Left hindlimb (tissue), 1 donor: ENCODE measurements around the gene MST1.

Experiments used
- DNase-seq: peaks from one replicate; pipeline ENCODE4 v3.0.0-alpha.2; 2018

Gene MST1

DNA sequence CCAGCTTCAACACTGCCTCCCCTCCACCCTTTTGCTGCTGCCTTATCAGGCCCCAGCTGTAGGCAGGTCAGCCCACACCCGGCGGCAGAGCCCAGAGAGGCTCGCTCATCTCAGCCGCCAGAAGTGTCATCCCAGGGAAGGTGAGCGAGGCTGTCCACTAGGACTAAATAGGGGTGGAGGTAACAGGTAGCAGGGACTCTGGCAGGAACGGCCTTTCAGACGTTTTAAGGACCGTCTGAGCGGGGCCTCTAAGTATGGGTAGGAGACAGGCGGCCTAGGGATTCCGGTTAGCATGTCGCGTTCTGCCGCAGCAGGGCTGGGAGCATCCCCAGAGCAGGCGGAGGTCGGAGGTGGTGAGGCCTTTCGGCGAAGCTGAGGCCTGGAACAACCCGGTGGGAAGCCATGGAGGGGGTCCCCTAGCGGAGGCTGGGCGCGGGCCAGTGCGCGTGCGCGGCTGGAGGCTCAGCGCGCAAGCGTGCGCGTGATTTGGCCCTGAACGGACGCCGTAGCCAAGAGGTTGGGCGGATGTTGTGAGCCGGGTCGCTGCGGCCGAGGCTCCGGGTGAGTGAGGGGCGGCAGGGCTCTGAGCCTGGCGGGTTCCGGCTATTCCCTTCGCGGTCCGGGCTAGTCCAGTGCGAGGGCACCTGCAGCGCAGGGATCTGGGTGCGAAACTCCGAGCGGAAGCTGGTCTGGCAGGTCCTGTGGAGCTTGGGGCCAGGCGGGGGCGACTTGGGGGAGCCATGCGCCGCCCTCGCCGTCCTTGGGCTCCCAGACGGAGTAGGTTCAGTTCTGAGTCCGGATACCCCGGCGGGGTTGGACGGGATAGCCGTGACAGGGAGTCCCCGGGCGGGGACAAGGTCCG lies at the start of gene MST1, which contains the start of gene RNF123:
TSS of gene MST1 (minus strand) at position 429 of the 862 bp plus-strand sequence. CDS start 783 bp downstream, outside the sequence.
TSS of gene RNF123 (plus strand) at position 512 of the 862 bp plus-strand sequence. CDS start 1,609 bp downstream, outside the sequence.
- peak; percentile 94 for DNase-seq

DNA sequence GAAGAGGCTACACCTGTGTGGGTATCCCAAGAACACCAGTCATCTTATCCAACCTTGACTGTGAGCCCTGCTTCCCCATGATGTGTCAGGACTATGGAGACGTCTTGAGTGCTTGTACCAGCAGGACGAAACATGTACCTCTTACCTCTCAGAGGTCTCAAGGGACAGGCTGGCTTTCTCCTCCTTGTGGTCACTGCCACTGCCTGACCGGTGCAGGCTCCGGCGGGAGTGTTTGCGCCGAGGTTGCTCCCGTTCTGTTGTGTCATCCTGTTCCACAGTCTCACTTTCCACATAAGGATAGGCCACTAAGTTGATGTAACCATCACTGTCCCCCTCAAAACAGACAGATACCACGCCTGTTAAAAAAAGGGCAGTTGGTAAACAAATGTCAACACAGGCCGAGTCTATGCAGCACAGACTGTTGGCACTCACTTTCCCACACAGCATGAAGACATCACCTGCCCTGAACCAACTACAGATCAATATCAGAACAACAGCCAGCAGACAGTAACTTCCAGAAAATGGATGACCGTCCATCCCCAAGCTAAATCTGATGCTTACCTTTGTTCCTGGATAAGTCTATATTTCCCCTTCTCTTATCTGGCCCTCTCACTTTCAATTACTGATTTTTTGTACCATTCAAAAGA lies 48.9 kb upstream of the MST1 start:
- no peak for DNase-seq

DNA sequence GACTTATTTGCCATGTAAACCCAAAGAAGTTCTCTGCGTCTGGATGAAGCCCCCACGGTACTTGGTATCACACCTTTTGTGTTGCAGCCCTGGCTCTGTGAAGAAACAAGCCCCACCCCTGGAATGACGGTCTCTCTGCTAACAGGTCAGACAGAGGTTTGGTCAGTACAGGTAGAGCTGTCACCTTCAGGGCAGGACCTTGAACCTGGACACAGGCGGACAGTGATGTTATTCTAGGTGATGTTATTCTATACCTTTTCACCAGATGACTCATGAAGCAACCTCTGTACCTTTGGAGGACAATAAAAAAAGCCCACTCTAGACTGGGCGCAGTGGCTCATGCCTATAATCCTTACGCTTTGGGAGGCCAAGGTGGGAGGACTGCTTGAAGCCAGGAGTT lies 45.5 kb upstream of the MST1 start:
- no peak for DNase-seq

DNA sequence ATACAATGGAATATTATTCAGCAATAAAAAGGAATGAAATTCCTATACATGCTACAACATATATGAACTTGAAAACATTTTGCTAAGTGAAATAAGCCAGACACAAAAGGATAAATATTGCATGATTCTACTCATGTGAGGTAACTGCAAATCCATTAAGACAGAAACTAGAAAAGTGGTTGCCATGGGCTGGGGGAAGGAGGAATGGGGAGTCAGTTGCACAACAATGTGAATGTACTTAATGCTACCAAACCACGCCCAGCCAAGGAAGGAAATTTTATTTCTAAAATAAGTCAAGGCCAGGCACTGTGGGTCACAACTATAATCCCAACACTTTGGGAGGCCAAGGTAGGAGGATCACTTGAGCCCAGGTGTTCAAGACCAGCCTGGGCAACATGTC lies 44.3 kb upstream of the MST1 start:
- DNase-seq = no peak

DNA sequence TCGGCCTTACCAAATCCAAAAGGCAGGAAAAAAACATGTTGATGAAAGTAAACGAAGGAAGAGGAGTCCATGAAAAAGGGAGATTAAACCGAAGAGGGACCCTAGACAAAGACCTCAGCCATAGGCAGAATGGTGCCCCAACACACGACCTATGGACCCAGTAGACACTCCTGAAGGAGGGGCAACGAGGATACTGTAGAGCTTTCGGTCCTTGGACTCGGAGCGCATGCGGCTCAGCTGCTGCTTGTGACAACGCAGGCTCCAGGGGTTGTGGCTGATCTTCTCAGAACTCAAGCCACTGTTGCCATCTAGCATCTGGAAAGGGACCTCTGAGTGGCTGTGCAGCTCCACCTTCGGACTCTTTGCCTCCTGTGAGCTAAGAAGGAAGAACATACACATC lies 43.3 kb upstream of the MST1 start:
- DNase-seq = no peak

DNA sequence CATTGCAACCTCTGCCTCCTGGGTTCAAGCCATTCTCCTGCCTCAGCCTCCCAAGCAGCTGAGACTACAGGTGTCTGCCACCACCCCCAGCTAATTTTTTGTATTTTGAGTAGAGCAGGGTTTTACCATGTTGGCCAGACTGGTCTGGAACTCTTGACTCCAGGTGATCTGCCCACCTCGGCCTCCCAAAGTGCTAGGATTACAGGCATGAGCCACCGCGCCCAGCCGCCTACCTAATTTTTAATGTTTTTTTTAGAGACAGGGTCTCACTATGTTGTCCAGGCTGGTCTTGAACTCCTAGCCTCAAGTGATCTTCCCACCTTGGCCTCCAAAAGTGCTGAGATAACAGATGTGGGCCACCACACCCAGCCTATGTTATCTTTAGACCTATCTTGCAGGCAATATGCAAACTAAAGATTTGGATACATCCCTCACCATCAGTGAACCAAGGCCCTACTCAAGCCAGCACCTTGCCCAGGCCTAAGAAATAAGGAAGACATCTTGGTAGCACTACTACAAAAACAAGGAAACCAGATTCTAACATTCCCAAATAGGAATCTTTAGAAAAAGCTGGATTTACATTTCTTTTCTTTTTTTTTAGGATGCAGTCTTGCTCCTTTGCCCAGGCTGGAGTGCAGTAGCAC lies 40.8 kb upstream of the MST1 start:
- DNase-seq = no peak

DNA sequence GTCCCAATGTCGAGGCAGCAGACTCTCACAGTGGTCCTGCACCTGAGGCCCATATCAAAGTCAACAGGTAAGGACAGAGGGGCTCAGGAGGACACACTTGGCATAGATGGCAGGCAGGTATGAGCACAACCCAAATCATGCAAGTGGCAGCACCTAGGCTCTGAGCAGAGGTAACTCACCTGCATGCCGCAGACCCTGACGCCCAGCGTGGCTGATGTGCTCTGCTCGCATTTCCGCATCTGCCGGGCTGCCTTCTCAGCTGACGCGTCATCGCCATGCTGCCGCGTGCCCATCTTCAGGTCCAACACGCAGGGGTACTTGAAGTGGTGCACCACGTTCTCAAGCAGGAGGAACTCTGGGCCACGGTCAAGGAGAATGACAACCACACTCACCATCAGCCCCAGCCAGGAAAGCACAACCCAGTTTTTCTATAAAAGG lies 38.7 kb upstream of the MST1 start:
- DNase-seq = no peak

DNA sequence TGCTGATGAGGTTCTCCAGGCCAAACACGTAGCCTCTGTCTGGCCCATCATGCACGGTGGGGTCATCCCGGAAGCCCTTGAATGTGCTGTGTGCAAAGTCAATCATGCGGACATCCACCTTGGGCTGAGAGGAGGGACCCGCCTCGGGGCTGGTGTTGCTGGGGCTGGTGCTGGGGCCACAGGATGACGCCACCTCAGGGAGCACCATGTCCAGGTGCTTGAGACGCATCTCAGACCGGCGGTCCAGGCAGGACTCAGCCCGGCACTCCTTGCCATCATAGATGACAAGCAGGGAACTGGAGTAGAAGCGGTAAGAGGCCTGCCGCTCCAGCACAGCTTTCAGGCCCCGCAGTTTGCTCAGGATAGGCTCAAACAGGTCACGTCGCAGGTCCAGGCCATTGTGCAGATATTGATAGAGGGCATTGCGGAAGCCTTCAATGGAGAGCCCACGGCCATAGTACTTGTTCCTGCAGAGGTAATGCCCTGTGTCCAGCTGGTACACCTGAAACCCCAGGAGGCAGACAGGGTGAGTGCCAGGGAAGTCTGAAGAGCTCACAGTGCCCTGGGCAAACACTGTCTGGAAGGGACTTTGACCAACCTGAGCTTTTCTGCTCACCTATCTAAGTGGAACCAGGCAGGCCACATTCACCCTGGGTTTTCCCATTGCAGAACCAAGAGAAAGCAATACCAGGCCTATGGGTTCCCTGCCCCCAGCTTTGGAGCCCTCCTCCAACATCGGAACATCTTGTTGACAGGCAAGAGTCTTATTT lies 38.1 kb upstream of the MST1 start:
- DNase-seq = peak; percentile 33

DNA sequence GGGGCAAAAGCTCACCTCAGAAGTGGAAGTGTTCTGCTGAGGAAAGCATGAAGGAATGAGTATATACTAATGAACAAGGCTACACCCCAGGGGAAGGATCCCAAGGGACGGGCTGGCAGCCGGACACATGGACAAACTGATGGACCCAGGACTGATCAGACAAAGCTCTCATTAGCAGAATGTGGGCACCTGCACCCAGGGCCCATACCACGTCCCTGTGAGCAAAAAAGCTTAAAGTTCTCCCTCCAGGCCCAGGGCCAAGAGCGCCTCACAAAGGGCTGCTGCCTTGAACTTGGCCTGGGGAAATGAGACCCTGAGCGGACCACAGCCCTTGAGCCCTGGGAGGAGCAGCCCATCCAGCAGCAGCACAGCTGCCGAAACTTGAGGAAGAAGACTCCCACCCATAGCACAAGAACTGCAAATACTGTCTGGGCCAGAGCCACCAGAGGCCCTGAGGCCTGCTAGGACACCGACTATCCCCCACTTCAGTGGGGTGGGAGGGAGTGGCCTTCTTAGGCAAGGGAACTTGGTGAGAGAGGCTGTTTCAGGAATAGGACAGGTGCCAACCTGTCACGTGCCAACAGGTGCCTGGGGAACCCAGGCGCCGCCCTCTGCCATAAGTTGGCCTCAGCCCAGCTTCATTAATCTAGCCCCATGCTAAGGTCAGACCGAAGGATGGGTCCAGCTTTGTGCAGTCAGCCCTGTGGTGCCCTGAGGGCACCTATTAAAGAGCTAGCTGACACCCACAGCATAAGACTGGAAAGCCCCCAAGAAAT lies 36.8 kb upstream of the MST1 start:
- peak; percentile 32 for DNase-seq

DNA sequence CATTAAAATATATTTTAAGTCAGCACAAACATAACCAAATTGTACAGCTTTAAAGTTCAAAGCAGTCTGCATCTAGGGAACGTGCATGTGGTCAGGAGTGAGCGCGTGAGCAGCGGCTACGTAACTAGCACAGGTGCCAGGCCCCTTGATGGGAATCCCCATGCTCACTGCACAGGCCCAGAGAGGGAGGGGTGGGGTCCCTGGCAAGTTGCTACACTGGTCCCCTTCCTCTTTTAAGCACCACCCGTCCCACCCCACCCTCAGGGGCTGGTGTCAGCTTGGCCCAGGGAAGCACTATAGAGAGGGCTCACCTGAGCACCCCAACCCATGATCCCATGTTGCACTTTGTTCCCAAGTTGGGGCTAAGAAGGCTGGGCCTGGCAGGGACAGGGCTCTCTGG lies 35.3 kb upstream of the MST1 start:
- DNase-seq = peak; percentile 47

DNA sequence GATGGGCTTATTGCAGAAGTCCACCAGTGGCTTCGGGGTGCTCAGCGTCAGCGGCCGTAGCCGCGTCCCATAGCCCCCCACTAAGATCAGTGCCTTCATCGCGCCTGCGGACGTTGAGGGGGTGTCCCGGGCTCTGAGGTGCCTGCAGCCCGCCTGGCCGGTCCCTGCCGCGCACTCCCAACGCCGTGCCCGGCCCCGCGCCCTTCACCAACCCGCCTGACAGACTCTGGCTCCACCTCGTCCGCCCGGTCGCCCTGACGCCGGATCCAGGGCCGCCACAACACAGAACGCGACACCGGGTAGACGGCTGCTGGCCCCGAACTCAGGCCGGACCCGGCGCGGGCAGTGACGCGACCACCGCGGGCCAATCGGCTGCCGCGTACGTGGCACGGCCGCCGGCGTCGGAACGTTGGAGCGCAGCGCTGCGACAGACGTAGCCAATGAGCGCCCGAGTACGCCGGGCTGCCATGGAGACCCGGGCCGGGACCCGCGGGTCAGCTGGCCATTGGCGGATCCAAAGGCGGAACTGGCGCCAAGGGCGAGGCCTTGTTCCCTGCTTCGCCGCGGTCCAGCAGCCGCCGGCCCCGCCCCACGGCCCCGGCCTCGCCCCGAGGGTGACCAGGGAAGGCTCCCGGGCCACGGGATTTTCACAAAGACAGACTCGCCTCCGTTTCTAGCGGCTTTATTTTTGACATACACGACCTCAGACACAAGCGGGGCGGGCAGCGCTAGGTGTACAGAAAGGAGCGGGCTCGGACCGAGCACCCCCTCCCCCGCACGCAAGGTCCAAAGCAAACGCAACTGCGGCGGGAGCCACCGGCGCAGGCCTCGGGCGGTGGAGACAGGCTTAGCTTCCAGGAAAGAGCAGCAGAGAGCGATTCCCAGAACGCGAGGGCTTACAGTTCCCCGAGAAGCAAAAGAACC lies 34.6 kb upstream of the MST1 start, which contains the start of gene GMPPB:
TSS of gene GMPPB (minus strand) at position 324 of the 924 bp plus-strand sequence. CDS start at position 99, 225 bp downstream.
- DNase-seq = peak; percentile 98

DNA sequence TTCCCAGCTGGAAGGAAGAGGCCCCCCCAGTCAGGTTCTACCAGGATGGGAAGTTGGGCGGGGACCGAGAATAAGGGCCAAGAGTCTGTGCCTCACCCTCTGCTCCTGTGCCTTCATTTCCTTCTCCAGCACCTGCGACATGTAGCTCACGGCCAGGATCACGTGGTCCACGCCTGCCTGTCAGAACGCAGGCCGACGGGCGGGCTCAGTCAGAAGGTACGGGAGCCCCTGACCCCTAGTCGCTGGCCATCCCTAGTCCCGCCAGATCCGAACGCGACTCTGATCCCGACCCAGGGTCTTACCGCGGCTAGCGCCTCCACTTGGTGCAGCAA lies 34.0 kb upstream of the MST1 start:
- peak; percentile 56 for DNase-seq

DNA sequence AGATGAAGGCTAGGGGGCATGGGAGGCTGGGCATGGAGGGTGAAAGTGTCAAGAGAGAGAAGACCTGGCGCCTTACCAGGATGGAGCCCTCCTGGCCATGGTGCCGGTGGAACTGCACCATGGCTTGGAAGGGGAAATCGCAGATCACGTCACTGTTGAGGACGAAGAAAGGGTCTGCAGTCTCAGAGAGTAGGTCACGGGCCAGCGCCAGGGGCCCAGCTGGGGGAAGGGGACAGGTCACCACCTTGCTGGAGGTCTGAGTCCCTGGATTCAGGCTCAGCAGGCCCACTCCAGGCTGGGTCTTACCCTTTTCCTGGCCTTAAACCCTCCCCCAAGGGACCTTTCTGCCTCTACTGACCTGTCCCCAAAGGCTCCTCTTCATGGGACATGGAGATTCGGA lies 33.6 kb upstream of the MST1 start:
- DNase-seq = peak; percentile 35

DNA sequence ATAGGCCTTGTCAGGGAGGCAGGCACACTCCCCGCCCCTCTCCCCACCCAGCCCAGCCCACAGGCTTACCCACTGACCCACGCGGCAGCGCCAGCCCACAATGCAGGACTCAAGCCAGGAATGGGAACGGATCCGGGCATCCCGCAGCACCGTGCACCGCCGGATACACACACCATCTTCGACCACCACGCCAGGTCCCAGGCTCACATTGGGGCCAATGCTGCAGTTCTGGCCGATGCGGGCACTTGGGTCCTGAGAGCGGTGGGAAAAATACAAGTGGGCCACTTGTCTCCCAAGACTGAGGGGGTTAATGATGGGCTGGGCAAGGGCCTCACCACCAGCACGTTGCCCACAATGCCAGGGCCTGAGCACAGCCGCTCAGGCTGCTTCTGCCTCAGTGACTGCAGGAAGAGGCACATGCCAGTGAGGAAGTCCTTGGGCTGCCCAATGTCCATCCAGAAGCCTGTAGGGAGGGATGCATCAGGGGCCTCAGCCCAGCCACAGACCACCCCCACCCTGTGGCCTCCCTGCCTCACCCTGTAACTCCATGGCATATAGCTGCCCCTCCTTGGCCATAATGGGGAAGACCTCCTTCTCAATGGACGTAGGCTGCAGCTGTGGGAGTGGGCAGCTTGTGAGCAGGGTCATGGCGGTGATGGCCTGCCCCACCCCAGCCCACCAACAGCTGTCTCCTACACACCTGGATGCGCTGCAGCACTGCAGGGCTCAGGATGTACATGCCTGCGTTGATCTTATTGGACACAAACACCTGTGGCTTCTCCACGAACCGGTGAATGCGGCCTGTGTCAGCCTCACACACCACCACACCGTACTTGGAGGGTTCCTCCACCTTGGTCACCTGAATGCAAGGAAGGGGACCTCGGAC lies 32.9 kb upstream of the MST1 start:
- peak; percentile 37 for DNase-seq

DNA sequence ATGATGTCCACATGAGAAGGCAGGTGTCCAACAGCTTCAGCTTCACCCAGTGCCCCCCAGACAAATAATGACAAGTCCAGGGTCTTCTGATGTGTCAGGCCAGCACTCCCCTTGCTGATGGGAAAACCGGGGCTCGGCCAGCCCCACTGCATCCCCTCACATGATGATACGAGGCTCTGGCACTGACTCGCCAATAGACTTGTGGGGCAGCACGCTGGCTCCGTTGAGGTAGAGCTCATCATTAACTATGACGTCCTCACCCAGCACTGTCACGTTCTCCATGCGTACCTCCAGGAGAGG lies 32.3 kb upstream of the MST1 start:
- peak; percentile 38 for DNase-seq

DNA sequence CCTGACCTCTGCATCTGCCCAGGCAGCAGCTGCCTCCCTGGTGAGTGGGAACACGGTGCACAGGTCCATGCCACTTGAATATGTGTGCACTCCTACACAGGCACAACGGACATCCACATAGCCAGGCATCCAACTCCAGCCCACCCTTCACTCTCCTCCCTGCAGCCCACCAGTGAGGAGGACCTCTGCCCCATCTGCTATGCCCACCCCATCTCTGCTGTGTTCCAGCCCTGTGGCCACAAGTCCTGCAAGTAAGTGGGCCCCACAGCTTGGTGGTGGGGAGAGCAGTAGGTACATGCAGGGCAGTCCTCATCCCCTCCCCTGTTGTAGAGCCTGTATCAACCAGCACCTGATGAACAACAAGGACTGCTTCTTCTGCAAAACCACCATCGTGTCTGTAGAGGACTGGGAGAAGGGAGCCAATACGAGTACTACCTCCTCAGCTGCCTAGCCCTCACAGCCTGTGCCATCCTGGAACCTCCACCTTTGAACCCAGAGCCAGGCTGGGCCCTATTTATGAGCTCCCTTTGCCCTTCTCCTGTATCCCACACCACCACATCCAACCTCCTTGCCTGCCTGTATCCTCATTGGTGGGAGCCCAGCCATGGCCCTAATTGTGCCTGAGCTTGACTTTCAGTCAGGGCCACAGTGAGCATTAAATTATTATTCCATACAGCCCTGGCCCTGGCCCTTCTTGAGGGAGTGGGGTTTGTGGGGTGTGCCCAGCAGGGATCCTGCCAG lies 31.8 kb upstream of the MST1 start:
- DNase-seq = peak; percentile 29

DNA sequence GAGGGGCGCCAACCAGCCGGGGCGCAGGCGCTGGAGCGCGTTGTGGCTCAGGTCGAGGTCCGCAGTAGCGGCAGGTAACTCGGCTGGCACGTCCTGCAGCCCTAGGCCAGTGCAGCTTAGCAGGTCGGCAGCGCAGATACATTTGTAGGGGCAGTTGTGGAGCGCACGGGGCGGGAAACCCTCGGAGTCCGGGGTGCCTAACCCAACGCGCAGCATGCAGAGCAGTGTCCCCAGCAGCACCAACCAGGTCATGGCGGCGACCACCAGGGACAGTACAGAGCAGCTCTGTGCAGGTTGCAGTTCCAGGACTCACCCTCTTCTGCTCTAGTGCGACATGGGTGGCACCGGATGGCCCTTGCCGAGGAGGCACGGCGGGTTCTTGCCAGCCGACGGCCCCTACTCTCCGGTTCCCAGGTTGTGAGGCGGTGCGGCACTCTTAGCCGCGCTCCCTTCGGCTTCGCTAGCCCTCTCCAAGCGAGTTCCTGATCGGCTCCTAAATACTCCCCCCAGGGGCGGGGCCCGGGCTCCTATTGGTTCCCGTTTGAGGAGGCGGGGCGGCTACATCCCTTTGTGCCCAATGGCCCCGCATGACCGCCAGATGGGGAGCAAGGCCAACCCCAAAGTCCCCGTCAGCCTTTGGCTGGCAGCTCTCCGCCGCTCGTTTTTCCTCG lies 30.1 kb upstream of the MST1 start, which contains the start of gene AMIGO3:
TSS of gene AMIGO3 (minus strand) at position 471 of the 671 bp plus-strand sequence. CDS start at position 252, 219 bp downstream.
- peak; percentile 94 for DNase-seq

DNA sequence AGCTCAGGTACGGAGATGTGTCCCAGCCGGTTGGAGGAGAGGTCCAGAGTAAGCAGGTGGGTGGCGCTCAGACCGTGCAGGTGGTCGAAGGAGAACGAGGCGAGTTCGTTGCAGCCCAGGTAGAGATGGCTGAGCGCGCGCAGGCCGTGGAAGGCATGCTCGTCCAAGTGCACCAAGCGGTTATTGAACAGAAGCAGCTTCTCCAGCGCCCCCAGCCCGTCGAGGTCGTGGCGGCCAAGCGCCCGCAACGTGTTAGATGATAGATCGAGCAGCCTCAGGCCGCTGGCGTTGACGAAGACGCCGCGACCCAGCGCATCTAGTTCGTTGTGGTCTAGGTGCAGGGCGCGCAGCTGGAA lies 29.6 kb upstream of the MST1 start:
- DNase-seq = peak; percentile 42
